ENCODE results near the gene FAM184A.

DNA sequence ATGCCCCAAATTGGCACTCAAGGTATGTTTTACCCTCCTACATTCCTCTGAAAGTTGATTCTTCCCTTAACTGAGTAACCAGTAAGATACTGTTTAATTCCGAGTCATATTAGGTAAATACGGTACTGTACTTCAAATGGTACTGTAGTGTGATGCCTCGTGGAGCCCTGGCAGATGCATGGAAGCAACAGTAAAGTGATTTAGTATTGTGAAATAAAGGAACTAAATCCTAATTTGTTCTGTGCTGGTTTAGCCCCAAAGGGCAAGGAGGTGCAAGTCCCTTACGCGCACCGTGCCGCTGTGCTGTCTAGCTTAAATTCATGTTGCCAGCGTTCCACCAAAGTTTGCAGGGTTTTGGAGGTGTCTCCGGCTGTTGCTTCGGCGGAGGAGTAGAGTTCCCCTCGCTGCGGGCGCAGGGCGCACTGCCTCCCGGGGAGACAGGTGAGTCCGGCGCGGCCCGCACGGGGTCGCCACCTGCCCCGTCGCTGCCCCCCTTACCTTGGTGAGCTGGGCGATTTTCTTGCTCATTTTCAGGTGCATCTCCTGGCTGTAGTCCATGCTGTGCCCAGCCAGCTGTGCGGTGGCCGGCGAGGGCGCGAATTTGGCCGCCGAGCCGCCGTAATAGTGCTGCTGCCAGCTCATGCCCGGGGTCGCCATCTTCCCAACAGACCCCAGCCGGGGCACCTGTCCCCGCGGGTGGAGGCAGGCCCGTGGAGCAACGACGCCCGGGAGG, 655 bp downstream of the FAM184A start:
- TF ChIP-seq, protein P1, sequence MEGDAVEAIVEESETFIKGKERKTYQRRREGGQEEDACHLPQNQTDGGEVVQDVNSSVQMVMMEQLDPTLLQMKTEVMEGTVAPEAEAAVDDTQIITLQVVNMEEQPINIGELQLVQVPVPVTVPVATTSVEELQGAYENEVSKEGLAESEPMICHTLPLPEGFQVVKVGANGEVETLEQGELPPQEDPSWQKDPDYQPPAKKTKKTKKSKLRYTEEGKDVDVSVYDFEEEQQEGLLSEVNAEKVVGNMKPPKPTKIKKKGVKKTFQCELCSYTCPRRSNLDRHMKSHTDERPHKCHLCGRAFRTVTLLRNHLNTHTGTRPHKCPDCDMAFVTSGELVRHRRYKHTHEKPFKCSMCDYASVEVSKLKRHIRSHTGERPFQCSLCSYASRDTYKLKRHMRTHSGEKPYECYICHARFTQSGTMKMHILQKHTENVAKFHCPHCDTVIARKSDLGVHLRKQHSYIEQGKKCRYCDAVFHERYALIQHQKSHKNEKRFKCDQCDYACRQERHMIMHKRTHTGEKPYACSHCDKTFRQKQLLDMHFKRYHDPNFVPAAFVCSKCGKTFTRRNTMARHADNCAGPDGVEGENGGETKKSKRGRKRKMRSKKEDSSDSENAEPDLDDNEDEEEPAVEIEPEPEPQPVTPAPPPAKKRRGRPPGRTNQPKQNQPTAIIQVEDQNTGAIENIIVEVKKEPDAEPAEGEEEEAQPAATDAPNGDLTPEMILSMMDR (IDR thresholded peaks at IDR 0.05): no peak
- TF ChIP-seq POLR2AphosphoS5 (IDR thresholded peaks at IDR 0.05): no peak
- no peak for TF ChIP-seq POLR2A (IDR thresholded peaks at IDR 0.05)
- TF ChIP-seq EP300 (IDR thresholded peaks at IDR 0.05): no peak

Data from suprapubic skin (tissue), 4 donors.